ENCODE measurements around the gene LPIN2. TPM values are rescaled to one million over a fixed set of nuclear protein-coding genes. Genes with fewer than 3 reads are reported as not detected.

Gene LPIN2
- total RNA-seq, 4 donors from 2014 or later = 17.6 to 34.3 (median 25.6) TPM

DNA sequence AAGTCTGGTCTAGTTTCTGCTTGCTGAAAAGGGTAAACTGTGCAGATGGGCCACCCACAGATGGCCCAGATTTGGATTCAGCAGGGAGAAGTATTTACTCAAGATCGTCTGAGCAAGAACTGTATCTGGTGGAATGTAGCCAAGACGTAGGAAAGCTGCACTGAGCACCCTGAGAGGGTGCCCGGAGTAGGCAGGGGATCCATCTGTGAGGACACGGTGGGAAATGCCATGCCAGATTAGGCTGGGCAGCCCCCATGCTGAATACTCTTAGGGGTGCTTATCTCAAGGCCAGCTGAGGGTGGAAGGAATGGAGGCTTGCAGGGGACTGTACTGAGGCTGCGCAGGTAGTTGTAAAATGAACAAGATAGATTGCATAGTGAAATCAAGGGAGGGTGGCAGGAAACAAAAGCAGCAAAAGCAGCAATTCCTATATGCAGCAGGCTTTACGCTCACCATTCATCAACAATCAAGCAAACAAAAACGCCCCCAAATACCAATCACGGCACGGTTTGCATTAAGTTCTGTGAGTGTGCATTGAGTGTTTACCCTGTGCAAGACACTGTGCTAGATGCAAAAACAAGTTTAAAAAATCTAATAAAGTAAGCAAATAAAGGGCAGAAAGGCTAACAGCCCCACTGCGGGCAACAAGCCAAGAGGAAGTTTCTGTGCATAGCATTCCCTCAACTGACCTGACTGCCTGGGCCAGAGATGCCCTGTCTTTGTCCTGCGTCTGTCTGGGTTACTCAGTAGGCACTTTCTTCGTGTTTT lies 32.2 kb upstream of the LPIN2 start:
- TF ChIP-seq EP300 (IDR thresholded peaks at IDR 0.05) = no peak
- TF ChIP-seq, protein P1, sequence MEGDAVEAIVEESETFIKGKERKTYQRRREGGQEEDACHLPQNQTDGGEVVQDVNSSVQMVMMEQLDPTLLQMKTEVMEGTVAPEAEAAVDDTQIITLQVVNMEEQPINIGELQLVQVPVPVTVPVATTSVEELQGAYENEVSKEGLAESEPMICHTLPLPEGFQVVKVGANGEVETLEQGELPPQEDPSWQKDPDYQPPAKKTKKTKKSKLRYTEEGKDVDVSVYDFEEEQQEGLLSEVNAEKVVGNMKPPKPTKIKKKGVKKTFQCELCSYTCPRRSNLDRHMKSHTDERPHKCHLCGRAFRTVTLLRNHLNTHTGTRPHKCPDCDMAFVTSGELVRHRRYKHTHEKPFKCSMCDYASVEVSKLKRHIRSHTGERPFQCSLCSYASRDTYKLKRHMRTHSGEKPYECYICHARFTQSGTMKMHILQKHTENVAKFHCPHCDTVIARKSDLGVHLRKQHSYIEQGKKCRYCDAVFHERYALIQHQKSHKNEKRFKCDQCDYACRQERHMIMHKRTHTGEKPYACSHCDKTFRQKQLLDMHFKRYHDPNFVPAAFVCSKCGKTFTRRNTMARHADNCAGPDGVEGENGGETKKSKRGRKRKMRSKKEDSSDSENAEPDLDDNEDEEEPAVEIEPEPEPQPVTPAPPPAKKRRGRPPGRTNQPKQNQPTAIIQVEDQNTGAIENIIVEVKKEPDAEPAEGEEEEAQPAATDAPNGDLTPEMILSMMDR (IDR thresholded peaks at IDR 0.05) = no peak
- TF ChIP-seq POLR2A (IDR thresholded peaks at IDR 0.05) = no peak
- no peak for TF ChIP-seq POLR2AphosphoS5 (IDR thresholded peaks at IDR 0.05)
- peaks cover 0 to 5% (median 0%) of the 10 kb centered on the region in 3 donors for H3K4me1 ChIP-seq
- no peaks in the 10 kb centered on the region for H3K9me3 ChIP-seq
- ATAC-seq = no peak
- H3K36me3 ChIP-seq = no peaks in the 10 kb centered on the region
- no peak overlapping the region for H3K27ac ChIP-seq
- H3K4me3 ChIP-seq = no peak overlapping the region
- WGBS, 2 donors (ENCODE audit: low coverage in 1 of 2) = 38 to 77% methylated on average over 5 to 12 of the region's 12 CpGs
- H3K27me3 ChIP-seq = no peaks in the 10 kb centered on the region

DNA sequence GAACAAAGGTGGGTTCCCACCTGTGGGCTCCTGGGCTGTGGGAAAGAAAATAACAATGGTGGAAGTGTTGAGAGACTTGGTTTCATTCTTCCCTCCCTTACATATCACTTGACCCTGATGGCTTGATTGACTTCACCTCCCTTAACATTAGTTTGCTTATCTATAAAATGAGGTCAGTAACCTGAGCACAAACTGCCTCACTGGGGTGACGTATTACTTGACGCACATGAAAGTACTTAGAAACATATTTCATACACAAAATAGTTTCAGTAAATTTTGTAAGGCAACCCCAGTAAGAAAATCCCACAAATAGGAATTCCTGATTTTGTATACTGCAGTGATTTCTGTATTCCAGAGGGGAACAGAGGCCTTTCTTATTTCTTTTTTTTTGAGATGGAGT lies 29.4 kb upstream of the LPIN2 start:
- 92 to 94% methylated on average over 2 of the region's 2 CpGs for WGBS, 2 donors (ENCODE audit: low coverage in 1 of 2)
- no peak for ATAC-seq

DNA sequence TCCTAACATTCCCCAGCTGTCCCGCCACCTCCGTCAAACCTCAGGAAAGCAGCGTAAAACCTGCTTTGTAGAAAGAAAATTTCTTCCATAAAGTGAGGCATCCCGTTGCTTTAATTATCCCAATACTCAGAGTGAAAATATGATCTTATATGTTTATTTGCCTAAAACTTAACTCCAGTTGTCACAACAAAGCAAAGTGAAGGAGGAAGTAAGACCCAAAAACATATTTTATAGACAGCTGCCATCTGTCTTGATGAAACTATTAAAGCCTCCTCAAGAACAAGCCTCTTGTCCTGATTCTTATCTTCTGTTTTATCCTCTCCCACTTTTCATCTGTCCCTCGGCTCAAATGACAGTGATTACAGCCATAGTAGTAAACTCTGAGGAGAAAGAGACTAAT lies 28.9 kb upstream of the LPIN2 start:
- ATAC-seq = no peak
- no peaks in the 10 kb centered on the region for H3K9me3 ChIP-seq
- peaks cover 0 to 5% (median 0%) of the 10 kb centered on the region in 3 donors for H3K4me1 ChIP-seq
- WGBS, 2 donors (ENCODE audit: low coverage in 1 of 2) = 71% methylated on average over 5 of the region's 5 CpGs
- H3K27ac ChIP-seq = no peak overlapping the region
- H3K4me3 ChIP-seq = no peak overlapping the region
- no peaks in the 10 kb centered on the region for H3K36me3 ChIP-seq
- H3K27me3 ChIP-seq = no peaks in the 10 kb centered on the region
- TF ChIP-seq, protein P1 (IDR thresholded peaks at IDR 0.05) = no peak
- TF ChIP-seq POLR2AphosphoS5 (IDR thresholded peaks at IDR 0.05) (no peak), POLR2A (IDR thresholded peaks at IDR 0.05) (no peak), EP300 (IDR thresholded peaks at IDR 0.05) (no peak)

More for the DNA sequence above, 29.4 kb upstream of the LPIN2 start:
- TF ChIP-seq, protein P1 (IDR thresholded peaks at IDR 0.05) = no peak
- TF ChIP-seq POLR2AphosphoS5 (IDR thresholded peaks at IDR 0.05) = no peak
- TF ChIP-seq POLR2A (IDR thresholded peaks at IDR 0.05) = no peak
- no peak for TF ChIP-seq EP300 (IDR thresholded peaks at IDR 0.05)
- H3K4me1 ChIP-seq = peaks cover 0 to 5% (median 0%) of the 10 kb centered on the region in 3 donors
- H3K27me3 ChIP-seq = no peaks in the 10 kb centered on the region
- no peak overlapping the region for H3K4me3 ChIP-seq
- no peaks in the 10 kb centered on the region for H3K36me3 ChIP-seq
- no peak overlapping the region for H3K27ac ChIP-seq
- no peaks in the 10 kb centered on the region for H3K9me3 ChIP-seq

DNA sequence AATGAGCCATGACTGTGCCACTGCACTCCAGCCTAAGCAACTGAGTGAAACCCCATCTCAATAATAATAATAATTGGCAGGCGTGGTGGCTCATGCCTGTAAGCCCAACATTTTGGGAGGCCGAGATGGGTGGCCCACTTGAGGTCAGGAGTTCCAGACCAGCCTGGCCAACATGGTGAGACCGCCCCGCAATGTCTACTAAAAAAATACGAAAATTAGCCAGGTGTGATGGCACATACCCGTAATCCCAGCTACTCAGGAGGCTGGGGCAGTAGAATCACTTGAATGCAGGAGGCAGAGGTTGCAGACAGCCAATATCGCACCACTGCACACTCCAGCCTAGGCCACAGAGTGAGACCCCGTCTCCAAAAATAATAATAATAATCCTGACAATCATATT lies 27.9 kb upstream of the LPIN2 start:
- TF ChIP-seq EP300 (IDR thresholded peaks at IDR 0.05) (no peak), POLR2AphosphoS5 (IDR thresholded peaks at IDR 0.05) (no peak), POLR2A (IDR thresholded peaks at IDR 0.05) (no peak)
- TF ChIP-seq, protein P1 (IDR thresholded peaks at IDR 0.05) = no peak
- no peak for ATAC-seq
- WGBS, 2 donors (ENCODE audit: low coverage in 1 of 2) = 91 to 94% methylated on average over 4 to 8 of the region's 8 CpGs
- H3K9me3 ChIP-seq = no peaks in the 10 kb centered on the region
- no peak overlapping the region for H3K27ac ChIP-seq
- peaks cover 0 to 5% (median 0%) of the 10 kb centered on the region in 3 donors for H3K4me1 ChIP-seq
- H3K36me3 ChIP-seq = no peaks in the 10 kb centered on the region
- no peaks in the 10 kb centered on the region for H3K27me3 ChIP-seq
- H3K4me3 ChIP-seq = no peak overlapping the region

DNA sequence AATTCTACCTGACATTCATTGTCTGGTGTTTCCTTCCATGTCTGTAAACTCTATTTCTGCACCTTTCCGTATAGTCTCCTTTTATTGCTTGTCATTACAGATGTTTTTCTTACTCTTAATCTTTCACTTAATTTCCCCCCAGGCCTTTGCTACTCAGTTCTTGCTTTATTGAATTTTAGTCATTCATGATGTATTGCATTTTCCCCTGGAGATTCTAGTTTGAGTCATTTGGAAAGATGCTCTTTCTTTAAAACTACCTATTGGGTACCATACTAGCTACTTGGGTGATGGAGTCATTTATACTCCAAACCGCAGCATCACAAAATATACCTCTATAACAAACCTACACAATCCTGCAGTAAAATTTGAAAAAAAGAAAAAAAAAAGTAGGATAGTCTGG lies 27.2 kb upstream of the LPIN2 start:
- Histone ChIP-seq H3K27me3 (no peaks in the 10 kb centered on the region), H3K27ac (no peak overlapping the region), H3K4me1 (peaks cover 0 to 5% (median 0%) of the 10 kb centered on the region in 3 donors), H3K36me3 (no peaks in the 10 kb centered on the region), H3K4me3 (no peak overlapping the region), H3K9me3 (no peaks in the 10 kb centered on the region)
- WGBS, 2 donors (ENCODE audit: low coverage in 1 of 2) = 100% methylated on average over 1 to 2 of the region's 2 CpGs
- TF ChIP-seq, protein P1 (IDR thresholded peaks at IDR 0.05) = no peak
- TF ChIP-seq POLR2A (IDR thresholded peaks at IDR 0.05) (no peak), EP300 (IDR thresholded peaks at IDR 0.05) (no peak), POLR2AphosphoS5 (IDR thresholded peaks at IDR 0.05) (no peak)
- ATAC-seq = no peak

Data from gastroesophageal sphincter (tissue), 4 donors.